GM13977 (cell line): ENCODE results near the gene OTOGL.

Experiments used
- DNase-seq: peaks from one replicate; pipeline ENCODE4 v3.0.0; 2012; ENCODE audit warnings: low spot score
- in situ Hi-C: fragments of 300-500 bp; cut with MboI; formaldehyde crosslinking; loops from one replicate; pipeline ENCODE4 v1.12.0; 2022; ENCODE audit warnings: low sequenced_read_pairs, low pct_unique_long_range_greater_than_20kb, mixed read lengths, inconsistent platforms; ENCODE audit not compliant: unreplicated experiment
- TF ChIP-seq, protein P1 (sequence below): IDR thresholded peaks from 2 replicates; pipeline ENCODE4 v1.5.1; 2012; ENCODE audit warnings: mild to moderate bottlenecking, control low read depth; ENCODE audit not compliant: insufficient read depth; ENCODE audit errors: extremely low read depth, missing control alignments

Gene OTOGL

DNA sequence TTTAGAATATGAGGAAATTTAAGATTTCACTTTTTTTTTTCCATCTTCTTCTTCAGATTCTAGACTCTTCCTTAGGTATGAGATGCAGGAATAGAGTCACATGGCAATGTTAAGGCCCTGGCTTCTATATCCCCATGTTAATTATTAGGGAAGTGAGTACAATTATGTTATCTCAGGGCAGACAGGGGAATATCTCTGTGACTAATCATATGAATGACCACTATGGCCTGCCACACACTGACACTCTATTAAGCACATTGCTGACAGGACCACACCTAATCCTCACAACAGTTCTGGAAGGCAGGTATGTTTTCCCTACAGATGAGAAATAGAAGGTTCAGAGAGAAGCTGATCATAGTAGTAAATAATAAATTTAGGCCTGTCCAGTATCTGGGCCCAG is 275.3 kb downstream of the OTOGL start:
- in situ Hi-C loops, result no loop called here

DNA sequence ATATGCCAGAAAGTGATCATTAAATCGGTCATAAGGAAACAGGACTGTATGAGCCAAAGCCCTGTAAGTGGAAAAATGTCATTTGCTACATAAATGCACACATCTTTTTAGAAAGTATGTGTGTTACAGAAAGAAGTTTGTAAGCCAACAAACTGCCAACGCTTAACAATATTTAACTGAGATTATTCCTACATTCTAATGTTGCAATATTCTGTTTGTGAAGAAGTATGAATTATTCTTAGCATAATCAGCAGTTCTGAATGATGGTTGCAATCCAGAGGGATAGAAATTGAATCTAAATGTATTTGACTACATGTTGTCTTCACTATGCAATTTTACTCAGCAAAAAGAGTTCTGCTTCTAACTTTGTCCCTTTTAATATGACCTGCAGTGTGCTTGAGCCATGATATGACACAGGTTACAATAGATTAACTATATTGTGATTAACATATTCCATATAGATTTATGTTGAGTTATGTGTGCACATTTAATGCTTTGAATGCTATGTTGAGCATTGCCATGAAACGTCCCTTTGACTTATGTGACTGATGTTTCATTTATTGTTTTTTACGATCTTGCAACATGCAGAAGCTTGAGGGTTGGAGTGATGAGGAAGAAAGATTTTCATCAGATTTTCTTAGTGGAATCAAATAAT is 277.9 kb downstream of the OTOGL start:
- in situ Hi-C loops, result no loop called here
- TF ChIP-seq, protein P1, sequence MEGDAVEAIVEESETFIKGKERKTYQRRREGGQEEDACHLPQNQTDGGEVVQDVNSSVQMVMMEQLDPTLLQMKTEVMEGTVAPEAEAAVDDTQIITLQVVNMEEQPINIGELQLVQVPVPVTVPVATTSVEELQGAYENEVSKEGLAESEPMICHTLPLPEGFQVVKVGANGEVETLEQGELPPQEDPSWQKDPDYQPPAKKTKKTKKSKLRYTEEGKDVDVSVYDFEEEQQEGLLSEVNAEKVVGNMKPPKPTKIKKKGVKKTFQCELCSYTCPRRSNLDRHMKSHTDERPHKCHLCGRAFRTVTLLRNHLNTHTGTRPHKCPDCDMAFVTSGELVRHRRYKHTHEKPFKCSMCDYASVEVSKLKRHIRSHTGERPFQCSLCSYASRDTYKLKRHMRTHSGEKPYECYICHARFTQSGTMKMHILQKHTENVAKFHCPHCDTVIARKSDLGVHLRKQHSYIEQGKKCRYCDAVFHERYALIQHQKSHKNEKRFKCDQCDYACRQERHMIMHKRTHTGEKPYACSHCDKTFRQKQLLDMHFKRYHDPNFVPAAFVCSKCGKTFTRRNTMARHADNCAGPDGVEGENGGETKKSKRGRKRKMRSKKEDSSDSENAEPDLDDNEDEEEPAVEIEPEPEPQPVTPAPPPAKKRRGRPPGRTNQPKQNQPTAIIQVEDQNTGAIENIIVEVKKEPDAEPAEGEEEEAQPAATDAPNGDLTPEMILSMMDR, result no peak

More for the DNA sequence above, 275.3 kb downstream of the OTOGL start:
- no peak for DNase-seq
- TF ChIP-seq, protein P1, result no peak

DNA sequence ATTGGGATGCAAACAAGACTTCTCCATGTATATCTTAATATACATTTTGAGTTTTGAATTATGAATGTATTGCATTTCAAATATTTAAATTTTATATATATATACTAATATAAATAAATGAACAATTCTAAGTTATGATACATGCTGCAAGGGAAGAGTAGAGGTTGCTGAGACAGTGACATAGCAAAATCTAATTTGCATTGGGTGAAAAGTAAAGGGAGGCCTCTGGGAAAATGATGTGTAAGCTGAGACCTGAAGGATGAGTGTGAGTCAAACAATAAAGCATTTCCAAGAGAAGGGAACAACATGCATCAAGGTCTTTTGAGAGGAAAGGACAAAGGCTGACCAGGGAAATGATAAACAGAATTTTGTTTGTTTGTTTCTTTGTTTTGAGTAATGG is 281.8 kb downstream of the OTOGL start:
- no peak for DNase-seq
- in situ Hi-C loops, result no loop called here
- TF ChIP-seq, protein P1, result no peak

More for the DNA sequence above, 277.9 kb downstream of the OTOGL start:
- no peak for DNase-seq

DNA sequence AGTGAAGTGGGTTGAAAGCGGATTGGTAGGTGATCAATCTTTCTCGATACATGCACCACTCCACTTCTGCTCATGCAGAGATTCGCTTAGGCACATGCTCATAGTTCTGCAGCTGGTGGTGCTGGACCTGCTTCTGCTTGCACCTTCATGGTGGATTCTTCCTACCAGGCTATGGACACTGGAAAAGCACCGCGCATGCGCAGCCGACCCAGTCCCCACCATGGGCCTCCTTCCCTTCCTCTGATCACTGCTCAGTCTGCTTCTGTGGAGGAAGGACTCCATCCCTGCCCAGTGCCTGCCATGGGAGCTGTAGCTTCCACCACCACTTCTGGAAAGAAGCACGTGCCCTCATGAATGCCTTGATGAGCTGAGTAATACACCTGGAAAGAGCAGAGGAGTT is 282.9 kb downstream of the OTOGL start:
- TF ChIP-seq, protein P1, result no peak
- DNase-seq, result no peak
- in situ Hi-C loops, result no loop called here

DNA sequence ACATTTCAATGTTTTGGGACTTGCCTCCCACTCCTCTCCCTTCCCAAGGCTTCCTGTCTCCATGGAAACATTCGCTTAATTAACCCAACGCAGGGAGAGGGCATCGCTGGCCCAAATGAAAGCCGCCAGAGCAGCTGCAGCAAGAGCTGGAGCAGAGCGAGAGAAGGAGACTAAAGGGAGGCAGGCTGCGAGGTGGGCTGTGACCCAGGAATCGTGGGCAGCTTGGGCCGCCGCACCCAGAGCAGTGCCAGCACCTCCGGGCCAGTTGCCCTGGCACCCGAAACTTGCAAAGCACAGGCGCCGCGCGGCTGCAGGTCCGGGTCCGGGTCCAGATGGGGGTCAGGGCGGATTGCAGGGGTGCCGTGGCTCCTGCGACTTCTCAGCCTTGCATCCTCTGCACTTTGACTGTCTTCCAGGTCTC is 301.2 kb downstream of the OTOGL start:
- no peak for DNase-seq
- in situ Hi-C loops, result no loop called here

DNA sequence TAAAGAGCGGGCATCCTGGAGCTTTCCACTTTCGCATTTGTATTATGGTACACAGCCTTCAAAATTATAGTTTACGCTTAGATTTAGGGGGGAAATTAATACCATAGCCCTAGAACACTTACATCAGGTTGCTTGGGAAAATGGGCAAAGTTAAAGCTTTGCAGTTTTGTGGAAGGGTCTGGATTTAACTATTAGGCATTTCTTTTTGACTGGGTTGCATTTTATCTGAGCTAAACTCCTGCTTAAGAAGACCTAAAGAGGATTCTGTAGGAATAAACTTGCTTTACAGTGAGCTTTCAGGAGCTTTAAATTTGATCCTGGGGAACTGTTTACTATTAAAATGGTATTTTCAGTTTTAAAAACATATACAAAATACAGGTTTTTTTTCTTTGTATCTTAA is 301.9 kb downstream of the OTOGL start:
- in situ Hi-C loops, result no loop called here
- TF ChIP-seq, protein P1, result no peak
- DNase-seq, result no peak

More for the DNA sequence above, 301.2 kb downstream of the OTOGL start:
- TF ChIP-seq, protein P1, result no peak
